Retinal pigment epithelial cell (primary cell): ENCODE measurements around the gene APOBEC2.
A peak's percentile ranks its signal among the peaks of the same experiment; 100 is the strongest.

Source experiments
- DNase-seq: peaks from one replicate; pipeline ENCODE4 v3.0.0-alpha.2; 2010; ENCODE audit warnings: low read depth
- H3K4me3 ChIP-seq: 2 replicates; pipeline ENCODE4 v1.5.1; 2011; ENCODE audit warnings: mild to moderate bottlenecking, low read length, control low read depth, moderate library complexity
- CTCF ChIP-seq: conservative IDR thresholded peaks from 2 replicates; pipeline ENCODE4 v1.5.1; 2011; ENCODE audit warnings: low read depth, low read length, control low read depth, inconsistent platforms

Gene APOBEC2

GRCh38 chr6:41036601-41037000 lies 16.4 kb upstream of the APOBEC2 start:
- no peak for DNase-seq
- no peak overlapping the region for H3K4me3 ChIP-seq
- no peak for TF ChIP-seq CTCF

- DNase-seq: no peak
- H3K4me3 ChIP-seq: no peak overlapping the region
- no peak for TF ChIP-seq CTCF
These were observed 15.7 kb upstream of the APOBEC2 start for GRCh38 chr6:41037107-41037900.

- TF ChIP-seq CTCF: no peak
- no peak overlapping the region for H3K4me3 ChIP-seq
- DNase-seq: no peak
These were observed 14.8 kb upstream of the APOBEC2 start for GRCh38 chr6:41038205-41038604.

DNA sequence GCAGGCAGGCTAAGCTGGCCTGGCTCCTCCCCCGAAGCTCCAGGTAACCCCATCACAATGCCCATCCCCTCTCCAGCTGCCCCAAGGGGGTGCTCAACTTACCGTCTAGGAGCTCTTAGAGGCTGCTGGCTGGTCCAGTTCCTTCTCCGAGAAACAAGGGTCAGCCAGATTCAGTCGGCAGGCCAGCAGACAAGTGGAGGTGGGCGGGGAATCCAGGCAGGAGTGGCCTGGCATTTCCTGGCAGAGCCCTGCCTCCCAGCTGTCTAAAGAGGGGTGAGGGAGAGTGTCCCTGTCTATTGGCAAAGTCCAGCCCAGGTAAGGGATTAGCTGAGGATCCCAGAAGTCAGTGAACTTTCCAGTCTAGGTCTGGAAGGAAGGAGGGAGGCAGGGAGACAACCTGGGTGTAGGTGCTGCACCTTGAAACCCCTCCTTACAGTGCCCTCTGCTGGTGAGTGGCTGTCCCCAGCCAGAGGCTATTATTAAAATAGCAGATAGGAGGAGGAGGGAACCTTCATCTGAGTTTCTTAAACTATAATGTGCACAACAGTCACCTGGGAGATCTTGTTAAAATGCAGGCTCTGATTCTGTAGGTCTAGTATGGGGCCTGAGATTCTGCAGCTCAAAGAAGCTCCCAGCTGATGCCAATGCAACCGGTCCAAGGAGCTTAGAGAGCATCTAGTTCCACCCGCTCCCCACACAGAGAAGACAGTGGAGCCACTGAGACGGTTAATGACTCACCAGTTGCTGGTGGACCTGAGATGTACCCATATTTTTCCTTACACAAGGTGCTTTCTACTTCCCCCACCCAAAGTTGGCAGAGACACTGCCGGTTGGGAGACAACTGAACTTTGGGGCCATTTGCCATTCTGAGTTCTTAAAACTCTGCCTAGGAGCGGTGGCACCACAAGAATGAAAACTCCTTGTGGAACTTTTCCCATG lies 13.7 kb upstream of the APOBEC2 start, which contains the start of gene UNC5CL:
Gene UNC5CL, minus strand, starts transcription at position 162 of the 939 bp plus-strand sequence. CDS start 4,147 bp downstream, outside the sequence.
- peak; percentile 87 for TF ChIP-seq CTCF
- no peak for DNase-seq
- H3K4me3 ChIP-seq: no peak within 1 kb of the TSS

DNA sequence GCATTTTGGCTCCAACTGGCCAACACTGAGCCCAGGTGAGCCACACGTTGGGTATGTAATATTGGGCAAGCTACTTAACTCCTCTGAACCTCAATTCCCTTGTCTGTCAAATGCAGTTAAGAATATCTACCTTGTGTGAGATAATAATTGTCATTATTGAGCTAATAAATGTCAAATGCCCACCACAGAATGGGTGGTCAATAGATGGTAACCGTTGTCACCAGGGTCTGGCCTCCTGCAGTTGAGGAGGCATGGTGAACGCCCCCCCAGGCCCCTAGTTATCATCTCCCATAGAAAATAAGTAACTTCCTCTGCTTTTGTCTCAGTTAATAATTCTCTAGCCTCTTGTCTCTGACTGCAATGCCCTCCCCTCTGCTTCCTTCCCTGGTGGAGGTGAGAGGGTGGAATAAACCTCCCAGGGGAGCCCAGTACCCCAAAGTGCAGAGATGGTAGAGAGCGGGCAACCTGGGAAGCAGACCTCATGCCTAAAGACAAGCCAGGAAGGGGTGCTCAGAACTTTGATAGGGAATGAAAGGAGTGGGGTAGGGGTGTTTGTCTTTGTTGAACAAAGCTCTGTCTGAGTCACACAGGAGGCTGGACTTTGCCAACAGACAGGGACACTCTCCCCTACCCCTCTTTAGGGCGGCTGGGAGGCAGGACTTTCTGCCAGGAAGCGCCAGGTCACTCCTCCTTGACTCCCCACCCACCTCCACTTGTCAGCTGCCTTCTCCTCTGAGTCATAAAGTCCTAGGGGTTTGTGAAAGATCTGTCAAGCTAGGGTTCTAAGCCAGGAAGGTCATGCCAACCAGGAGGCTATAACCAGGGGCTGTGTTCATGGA lies 12.7 kb upstream of the APOBEC2 start:
- no peak overlapping the region for H3K4me3 ChIP-seq
- no peak for TF ChIP-seq CTCF
- no peak for DNase-seq

GRCh38 chr6:41040940-41041536 lies 12.0 kb upstream of the APOBEC2 start:
- no peak for TF ChIP-seq CTCF
- no peak for DNase-seq
- H3K4me3 ChIP-seq: no peak overlapping the region
